ENCODE data around the gene HM13.

- no peak for TF ChIP-seq POLR2A (IDR thresholded peaks at IDR 0.05; ENCODE audit: low read depth, low read length)
- TF ChIP-seq POLR2AphosphoS5 (IDR thresholded peaks at IDR 0.05; ENCODE audit: low read depth, low read length) = no peak
- TF ChIP-seq TAF1 (IDR thresholded peaks at IDR 0.05; ENCODE audit: low read depth, low read length) = no peak
Measured at GRCh38 chr20:31515072-31515774, 981 bp downstream of the HM13 start.

Data from GM12891 (cell line).